HG03064 (cell line): Measurements from ENCODE around the gene ETNK2.

Source experiments
- ATAC-seq: cut with Tn5 transposase; IDR thresholded peaks from one replicate; pipeline ENCODE4 v1.9.1; 2021; ENCODE audit warnings: low read depth; ENCODE audit not compliant: unreplicated experiment

The ETNK2 gene

DNA sequence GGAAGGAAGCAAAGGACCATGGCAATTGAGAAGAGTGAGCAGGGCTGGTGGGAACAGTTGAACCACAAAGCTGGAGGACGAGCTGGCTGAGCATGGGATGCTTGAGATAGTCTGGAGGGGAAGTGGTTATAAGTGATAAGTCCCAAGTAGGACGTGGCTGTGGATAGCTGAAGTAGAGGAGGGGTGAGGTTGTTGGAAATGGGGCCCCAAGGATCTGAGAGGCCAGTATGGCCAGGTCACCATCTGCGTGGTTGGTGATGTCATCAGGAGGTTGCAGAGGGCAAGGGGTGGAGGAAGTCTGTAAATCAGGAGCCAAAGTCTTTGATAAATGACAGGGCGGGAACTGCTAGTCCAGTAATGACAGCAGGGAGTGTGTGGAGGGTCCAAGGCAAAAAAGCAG is 25.3 kb upstream of the ETNK2 start:
- ATAC-seq: no peak

DNA sequence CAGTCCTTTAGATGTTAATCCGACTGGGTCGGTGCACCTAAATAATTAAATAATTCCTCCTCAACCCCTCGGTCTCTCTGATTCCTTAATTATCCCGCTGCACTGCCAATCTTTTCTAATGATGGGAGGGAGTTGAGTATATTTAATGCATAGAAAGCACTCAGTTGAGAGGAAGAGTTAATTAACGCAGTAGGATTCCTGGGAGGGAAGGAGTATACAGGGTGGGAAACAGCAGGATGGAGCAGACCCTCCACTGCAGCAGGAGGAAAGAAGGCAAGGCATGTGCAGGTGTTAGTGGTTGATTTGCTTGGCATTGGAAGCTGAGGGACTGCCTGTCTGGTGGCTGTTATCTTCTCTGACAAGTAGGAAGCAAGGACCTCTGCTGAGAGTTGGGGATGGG is 24.2 kb upstream of the ETNK2 start:
- ATAC-seq: no peak

DNA sequence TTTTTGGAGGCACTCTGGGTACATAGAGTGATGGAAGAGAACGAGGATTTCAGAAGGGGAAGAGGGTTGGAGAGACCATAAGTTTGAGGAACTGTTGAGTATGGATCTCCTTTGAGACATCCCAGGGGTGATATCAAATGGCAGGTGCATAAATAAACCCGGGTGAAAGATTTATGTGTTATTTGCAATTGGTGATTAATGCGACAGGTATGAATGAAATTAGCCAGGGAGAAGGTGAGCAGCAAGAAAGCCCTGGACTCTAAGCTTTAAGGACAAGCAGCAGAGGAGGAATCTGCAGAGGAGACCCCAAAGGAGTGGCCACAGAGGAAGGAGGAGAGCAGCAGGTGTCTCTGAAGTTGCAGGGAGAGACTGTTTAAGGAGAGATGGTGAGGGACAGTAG is 23.1 kb upstream of the ETNK2 start:
- ATAC-seq: no peak

DNA sequence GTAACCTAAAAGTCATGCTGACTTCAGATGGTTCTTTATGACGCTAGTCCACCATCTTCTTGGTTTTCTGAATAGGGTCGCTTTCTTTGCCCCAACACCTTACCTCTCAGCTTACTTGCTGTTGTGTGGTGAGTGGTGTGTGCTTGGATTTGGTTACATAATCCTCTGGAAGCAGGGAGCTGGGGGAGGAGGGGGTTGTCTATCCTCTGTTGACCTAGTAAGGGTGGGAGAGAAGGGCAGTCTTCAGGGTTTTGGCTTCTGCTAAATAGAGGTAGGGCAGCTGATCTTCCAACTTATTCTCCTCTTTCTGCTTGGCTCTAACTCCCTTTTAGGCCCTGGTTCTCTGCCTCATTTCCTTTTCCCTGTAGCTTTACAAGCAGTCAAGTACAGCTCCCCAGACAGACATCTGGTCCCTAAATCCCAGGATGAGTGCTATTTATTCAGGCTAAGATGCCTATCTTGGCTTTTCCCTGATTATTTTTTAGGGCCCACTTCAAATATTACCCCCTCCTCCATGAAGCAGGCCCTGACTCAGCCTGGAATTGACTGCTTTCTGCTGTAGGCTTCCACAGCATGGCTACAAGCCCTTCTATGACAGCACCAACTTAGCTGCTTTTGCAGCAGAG is 20.7 kb upstream of the ETNK2 start:
- ATAC-seq: no peak

DNA sequence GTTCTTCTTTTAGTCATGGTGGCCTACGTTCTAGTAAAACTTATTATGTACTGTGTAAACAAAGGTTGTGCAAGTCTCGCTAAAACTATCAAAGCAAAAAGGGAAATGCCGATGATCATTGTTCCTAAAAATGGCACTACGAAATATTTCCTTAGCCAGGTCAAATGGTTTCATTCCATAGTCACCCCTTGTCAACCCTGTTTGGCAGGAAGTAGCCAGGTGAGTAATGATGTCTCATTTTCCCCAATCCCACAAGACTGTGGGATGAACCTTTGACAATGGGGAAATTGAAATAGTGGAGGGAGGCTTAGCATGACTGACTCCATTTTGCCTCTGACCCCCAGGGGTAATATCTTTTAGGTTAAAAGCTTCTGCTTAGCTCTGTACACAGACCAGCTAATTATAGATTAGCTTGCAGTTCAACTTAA is 19.9 kb upstream of the ETNK2 start:
- ATAC-seq: no peak

DNA sequence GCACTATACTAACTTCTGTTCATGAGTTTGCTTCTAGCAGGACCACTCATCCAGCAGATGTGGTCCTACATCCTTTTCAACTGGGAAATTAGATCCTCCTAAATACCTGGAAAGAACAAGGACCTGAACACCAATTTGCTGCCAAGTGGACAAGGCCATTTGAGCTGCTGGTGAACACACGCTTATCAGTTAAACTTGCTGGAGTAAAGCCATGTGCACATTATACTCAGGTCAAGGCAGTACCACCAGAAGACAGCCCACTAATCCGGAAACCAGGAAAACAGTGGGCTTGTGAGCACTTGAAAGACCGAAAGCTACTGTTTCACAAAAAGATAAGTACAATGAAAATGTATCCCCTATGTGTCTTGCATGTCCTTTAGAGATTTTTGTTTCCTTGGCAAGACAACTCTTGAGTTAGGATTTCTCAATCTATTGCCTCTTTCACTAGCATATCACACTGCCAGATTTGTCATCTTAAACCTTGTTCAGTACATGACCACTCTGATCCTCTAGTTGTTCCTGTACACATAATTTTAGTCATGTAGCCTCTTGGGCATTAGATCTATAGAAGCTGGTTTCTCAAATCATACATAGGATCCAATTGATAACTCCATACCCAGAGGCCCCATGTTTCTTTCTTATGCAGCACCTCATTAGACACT is 18.8 kb upstream of the ETNK2 start:
- ATAC-seq: no peak

DNA sequence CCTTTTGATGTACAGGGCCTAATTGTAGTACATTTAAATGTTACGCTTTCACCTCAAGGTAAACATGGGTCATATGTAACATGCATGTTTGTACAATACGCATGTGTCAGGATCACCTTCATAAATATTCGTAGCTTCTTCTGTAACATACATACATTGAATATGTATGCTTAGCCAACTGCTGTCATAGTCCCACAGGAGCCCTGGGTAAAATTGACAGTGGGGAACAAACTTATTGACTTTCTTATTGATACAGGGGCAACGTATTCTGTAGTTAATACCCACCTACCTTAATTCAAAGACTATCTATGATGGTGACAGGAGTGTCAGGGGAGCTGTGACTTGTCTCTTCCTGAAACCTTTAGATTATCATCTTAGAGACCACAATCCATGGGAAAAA is 18.0 kb upstream of the ETNK2 start:
- ATAC-seq: no peak

DNA sequence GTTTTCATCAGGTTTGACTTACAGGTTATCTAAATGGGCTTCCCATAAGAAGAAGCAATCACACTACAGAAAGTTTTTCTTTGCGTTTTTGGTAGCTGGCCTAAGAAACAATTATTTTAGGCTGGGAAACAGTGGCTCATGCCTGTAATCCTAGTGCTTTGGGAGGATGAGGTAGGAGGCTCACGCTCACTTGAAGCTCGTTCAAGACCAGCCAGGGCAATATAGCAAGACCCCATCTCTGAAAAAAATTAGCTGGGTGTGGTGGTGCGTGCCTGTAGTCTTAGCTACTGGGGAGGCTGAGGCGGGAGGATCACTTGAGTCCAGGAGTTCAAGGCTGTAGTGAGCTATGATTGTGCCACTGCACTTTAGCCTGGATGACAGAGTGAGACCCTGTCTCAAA is 15.9 kb upstream of the ETNK2 start:
- ATAC-seq: no peak

DNA sequence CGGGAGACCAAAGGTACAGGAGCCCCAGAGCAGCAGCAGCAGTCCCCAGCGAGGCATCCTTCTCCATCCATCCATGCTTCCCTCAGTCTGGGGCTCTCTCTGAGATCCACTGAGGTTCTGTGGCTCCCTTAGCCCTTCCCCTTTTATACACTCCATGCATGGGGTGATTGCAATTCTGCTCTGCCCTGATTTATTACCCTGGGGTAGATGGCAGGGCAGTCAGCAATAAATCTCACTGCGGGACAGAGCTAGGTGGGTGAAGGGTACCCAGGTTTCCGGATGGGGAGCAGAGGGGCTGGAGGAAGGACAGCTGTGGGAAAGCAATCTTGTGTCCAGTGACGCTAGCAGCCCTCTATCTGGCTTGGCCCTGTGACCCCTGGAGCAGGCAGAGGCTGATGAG is 14.4 kb upstream of the ETNK2 start, which contains the start of gene REN:
Gene REN, minus strand, starts transcription at position 119 of the 400 bp plus-strand sequence. Its CDS starts 44 bp downstream, at position 75.
- no peak for ATAC-seq

DNA sequence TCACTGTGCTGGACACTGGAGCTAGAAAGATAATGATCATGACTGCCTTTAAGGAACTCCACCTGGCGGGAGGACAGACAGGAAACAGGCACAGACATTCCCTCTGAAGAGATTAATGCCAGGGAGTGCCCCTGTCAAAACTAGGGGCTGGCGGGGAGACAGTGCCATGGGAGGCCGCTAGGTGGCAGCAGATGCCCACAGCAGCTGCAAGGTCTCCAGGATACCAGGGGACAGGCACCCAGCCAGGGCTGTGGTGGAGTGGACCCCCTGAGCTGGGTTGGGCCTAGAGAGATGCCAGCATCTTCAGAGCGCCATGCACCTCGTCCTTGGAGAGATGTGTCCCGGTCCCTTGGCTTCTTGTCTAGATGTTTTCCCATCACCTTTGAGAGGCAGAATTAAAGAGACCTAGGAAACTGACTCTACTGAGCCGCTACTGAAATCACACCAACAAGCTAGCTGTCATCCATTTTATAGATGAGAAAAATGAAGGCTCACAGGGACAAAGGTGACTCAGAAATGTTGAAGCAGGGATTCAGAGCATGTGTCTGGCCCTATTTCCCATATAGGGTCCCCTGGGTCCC is 10.7 kb upstream of the ETNK2 start:
- no peak for ATAC-seq

DNA sequence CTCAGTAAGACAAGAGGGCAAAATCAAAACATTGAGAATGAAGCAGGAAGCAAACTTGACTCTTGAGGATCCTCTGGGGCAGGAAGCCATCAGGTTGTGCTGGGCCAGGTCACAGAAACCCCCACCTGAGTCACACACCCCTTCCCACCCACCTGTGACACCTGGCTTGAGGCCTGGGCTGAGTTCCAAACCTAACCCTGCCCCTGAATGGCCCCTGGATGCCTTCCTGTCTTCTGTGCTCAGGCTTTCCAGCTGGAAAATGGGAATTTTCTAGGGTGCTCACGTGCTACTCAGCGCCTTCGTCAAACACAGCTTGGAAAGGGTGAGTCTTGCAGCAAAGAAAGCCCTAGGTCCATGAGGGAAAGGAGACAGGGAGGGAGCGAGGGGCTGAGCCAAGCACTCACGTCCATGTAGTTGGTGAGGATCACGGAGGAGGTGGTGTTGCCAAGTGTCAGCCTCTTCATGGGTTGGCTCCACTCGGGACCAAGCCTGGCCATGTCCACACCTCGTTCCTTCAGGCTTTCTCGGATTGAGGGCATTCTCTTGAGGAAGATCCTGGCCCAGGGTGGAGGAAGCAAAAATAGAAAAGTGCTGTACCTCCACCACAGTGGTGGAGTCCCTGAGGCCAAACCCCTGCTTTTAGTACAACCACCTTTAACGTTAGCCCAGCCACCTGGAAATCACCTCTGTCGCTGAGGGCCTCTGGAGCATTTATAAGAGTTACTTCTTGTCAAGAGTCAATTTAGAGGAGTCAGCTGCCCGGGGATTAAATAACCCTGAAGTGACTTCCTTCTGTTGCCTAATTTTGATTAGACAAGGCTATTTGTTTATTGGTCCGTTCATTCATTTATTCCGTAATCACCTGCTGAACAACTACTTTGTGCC is 10.0 kb upstream of the ETNK2 start:
- no peak for ATAC-seq

DNA sequence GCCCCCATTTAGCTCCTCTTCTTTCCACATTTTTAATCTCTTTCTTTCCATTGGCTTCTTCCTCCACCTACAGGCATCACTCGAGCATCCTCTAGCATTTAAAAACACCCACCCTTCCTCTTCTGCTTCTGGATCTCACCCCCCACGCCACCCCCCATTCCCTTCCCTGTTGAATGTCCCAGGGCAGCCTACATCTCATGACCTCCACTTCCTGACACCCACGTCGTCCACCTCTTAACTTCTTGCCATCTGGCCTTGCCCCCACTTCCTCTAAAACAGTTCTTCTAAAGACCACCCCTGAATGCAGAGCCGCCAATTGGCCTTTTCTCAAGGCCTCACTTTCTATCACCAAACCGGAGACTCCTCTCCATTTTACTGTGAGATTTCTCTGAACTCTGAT is 6.1 kb upstream of the ETNK2 start:
- no peak for ATAC-seq

DNA sequence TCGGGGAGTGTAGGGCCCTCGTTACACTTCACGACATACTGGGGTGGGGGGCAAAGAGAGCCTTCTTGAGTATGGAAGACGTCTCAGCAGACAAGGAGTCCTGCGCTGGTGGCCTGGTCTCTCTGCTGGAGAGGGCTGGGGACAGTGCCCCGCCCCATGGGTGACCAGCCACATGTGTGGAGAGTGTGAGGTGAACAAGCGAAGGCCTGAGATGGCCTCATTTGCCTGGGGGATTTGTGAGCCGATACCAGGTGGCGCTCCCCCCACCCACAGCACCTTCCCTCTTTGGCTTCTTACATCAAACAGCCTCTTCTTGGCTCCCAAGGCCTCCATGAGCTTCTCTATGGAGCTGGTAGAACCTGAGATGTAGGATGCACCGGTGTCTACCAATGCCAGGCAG is 4.0 kb upstream of the ETNK2 start:
- ATAC-seq: no peak

DNA sequence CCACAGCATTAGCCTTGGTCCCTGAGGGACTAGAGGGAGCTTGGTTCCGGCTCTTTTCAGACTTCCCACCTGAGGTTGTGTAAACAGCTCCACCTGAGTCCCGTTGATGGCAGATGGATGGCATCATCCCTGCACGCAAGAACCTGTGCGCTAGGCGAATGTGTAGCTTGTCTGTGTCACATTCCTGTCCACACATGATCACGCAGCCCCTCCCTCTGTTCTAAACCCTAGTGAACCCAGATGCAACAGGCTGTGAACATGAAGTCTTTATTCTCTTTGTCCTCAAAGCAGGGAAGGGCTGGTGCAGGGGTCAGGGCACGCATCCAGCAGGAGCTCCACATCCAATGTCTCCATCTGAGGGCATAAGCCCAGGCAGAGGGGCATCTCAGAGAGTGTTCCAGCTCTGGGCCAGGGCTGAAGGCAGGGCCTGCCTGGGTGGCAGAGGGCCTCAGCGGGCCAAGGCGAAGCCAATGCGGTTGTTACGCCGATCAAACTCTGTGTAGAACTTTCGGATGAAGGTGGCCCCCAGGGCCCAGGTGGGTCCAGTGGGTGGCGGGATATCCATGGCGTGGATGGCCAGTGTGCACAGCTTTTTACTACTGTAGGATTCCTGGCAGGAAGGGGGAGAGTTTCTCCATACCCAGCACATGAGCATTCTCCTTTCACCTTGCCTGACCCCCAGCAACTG is 2.9 kb upstream of the ETNK2 start:
- no peak for ATAC-seq

DNA sequence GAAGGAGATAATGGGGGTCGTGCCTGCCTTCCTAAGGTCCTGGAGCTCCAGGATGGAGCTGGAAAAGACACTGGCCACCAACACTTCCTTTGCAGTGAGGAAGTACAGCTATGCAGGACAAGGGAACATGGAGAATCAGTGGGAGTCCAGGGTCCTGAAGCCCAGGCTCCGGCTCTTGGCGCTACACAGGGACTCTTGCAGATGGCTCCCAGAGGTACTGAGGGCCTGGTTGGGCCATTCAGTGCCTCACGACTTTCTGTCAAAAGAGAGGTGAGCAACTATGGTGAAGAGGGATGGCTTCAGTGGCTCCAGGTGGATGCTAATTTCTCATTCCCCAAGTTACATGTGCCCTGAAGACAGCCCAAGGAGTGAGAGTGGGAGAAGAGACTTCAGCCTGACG is 1.8 kb upstream of the ETNK2 start:
- ATAC-seq: no peak

DNA sequence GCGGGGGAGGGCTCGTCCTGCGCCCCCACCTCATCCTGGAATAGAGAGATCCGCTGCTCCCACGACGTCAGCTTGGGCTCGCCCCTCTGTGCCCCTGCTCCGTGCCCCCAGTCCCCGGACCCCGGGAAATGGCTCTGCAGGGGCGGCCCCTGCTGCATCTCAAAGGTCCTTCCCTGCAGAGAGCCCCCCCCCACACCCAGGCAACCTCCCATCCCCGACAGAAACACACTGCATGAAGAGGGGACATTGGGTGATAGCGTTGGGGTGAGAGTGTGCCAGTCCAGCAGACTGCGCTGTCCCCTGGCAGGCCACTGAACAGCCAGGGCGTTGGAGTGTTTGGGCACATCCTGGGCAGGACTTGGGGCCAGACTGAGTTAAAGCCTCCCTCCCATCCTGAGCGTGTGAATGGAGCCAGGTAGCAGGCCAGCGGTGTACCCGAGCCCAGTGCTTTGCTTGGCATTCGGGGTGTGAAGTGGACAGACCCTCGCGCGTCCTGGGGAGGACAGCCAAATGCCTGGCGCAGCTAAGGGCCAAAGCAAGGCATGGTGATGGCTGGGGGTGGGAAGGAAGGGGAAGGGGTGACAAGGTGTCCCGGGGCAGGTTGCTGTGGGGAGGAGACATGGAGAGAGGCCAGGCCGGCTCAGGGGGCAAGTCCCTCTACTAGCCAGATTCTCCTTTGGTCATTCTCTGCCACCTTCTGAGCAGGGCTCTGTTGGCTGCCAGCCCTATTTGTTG is 633 bp upstream of the ETNK2 start:
- no peak for ATAC-seq

DNA sequence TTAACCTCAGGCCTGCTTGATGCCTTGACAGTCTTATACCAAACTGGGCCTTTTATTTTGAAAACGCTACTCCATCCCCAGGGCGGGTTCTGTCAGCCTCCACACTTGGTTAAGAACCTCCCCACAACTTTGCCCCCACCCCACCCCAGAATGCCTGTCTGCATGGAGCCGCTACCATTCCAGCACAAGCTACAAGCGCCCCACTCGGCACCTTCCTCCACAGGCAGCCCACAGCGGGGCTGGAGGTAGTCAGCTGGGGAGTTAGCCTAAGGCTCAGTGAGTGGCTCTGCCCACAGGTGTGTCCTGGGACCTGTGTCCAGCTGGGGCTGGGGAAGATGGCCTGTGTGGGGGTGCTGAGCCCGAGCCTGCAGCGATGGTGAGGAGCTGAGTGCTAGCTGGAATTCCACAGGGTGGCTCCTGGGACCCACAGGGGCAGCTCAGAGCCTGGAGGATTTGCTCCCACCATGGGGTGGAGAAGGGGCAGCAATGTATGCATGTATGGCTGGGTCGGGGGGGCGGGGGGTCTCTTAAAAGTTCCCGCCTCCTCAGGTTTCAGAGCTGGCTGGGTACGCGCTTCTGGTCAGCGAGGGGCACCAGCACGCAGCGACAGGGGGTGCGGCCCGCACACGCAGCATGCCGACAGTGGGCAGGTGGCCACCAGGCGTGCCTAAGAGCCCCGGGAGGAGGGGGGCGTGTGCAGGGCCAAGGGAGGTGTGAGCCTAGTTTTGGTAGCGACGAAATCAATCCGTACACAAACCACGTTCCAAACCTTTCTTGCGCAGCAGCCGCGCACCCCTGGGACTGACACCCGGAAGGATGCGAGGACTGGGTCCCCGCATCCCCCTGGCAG is 917 bp downstream of the ETNK2 start:
- no peak for ATAC-seq

DNA sequence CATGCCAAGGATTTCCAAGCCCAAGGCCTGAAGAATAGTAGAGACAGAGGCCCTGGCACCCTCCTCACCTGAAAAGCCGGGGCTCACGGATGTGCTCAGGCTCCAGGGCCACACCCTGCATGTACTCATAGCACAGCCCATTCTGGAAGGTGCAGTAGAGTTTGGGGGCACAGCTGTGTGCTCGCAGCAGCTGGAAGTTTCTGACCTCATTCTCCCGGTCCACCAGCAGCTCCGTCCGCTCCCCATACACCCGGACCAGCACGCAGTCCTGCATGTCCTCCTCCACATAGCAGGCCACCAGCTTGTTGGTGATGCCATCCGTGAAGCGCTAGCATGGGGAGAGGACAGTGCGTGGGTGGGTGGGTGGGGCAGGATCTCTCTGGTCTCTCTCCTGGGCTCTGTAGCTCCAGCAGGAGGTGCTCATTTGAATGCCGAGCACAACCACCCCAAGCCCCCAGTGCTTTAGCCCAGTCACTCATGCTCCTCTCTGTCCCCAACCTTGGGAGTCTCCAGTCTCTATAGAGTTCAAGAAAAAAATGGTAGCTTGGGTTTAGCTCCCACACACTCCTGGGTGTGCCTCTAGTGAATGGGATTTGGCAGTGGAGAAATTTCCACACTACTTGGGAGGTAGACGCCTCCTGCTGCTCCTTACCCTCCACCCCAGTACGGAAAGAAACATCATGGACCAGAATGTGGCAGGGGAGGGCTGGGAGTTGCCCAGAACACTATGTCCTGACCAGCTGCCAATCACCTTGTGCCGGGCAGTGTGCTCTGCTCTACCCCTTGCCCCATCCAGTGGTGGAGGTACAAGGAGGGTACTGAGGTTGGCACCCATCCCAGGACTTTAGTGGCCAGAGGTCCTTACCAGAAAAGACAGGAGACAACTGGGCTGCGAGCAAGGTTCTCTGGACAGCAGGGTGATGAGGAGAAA is 1.9 kb downstream of the ETNK2 start:
- ATAC-seq: no peak
